Measurements from ENCODE around the gene TSPAN9.

DNA sequence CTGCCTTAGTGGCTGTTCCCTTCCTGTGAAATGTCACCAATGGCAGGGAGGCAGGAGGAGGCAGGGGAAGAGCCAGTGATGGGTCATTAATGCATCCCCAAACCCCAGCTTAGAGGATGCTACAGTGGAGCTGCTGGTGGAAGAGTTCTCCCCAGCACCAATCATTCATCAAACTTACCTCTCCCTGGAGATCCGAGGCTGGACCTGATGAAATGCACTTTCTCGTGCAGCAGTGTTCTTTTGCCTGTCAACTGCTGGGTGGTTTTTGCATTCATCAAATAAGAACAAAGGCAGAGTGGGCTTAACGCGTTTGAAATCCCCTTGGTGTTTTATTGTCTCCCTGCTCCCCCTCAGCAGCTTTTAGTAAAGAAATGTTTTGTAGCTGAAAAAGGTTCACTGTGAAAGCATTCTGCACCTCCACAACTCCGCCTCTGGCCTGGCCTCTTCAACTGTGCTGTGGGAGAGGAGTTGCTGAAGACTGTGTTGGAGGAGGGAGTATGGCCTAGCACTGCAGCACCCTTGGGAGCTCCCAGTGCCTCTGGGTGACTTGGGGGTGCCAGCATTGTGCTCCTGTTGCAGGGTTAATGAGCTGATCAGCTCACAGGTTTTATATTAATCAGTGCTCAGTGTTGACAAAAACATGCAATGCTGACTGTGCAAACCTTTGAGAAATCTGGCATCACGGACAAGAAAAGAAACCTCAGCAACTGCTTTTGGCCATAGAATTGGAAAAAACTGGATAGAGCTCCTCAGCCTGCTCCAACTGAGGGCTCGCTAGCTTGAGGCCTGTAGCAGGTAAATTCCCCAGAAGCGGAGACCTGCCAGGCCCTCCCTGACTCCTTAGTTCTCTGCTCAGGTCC lies 14.4 kb downstream of the TSPAN9 start:
- TF ChIP-seq, protein P1, sequence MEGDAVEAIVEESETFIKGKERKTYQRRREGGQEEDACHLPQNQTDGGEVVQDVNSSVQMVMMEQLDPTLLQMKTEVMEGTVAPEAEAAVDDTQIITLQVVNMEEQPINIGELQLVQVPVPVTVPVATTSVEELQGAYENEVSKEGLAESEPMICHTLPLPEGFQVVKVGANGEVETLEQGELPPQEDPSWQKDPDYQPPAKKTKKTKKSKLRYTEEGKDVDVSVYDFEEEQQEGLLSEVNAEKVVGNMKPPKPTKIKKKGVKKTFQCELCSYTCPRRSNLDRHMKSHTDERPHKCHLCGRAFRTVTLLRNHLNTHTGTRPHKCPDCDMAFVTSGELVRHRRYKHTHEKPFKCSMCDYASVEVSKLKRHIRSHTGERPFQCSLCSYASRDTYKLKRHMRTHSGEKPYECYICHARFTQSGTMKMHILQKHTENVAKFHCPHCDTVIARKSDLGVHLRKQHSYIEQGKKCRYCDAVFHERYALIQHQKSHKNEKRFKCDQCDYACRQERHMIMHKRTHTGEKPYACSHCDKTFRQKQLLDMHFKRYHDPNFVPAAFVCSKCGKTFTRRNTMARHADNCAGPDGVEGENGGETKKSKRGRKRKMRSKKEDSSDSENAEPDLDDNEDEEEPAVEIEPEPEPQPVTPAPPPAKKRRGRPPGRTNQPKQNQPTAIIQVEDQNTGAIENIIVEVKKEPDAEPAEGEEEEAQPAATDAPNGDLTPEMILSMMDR (IDR thresholded peaks at IDR 0.05), result no peak
- no peak for TF ChIP-seq POLR2AphosphoS5 (IDR thresholded peaks at IDR 0.05)
